Measurements from ENCODE around the gene U2AF1L4. TPM values are rescaled to one million over a fixed set of nuclear protein-coding genes. Genes with fewer than 3 reads are reported as not detected.

The U2AF1L4 gene
- total and polyA plus RNA-seq, 2 donors (not counting 3 experiments of a cell fraction or from before 2014, with no cell fraction given), result 5.6 to 13.5 TPM

- peaks cover 0 to 13% of the 10 kb centered on the region in 2 experiments for H3K36me3 ChIP-seq (ENCODE audit: control insufficient read depth in 2 of 2, extremely low read depth in 1 of 2, insufficient read depth in 2 of 2, low read length in 2 of 2)
- dilution Hi-C loops (cut with MboI; ENCODE audit: extremely low pct_ligation_motif_present, low sequenced_read_pairs) (no loop called here), intact Hi-C loops (cut with micrococcal nuclease) (loop anchor here (1.0 to 5.0 kb wide), 2 partner anchors 8 to 109 kb away; partner anchors contain the start of genes COX6B1 and LIN37)
- no peaks in the 10 kb centered on the region for H3K9me3 ChIP-seq (replicated peaks; ENCODE audit: control insufficient read depth, insufficient read depth, low read length)
- H4K20me1 ChIP-seq (replicated peaks; ENCODE audit: control insufficient read depth, extremely low read depth, insufficient read depth, low read length), result no peaks in the 10 kb centered on the region
- peak; percentile 50 for FAIRE-seq
- H3K4me1 ChIP-seq (ENCODE audit: control insufficient read depth, extremely low read depth, insufficient read depth, low read length), result peaks cover 22% of the 10 kb centered on the region
- peak; percentile 37 for DNase-seq (ENCODE audit: low read depth, low spot score)
- H3K27me3 ChIP-seq (ENCODE audit: control insufficient read depth in 2 of 2, insufficient read depth in 2 of 2, low read length in 2 of 2), result no peaks in the 10 kb centered on the region
- no peaks in the 10 kb centered on the region for H3K9me1 ChIP-seq (replicated peaks; ENCODE audit: control insufficient read depth, extremely low read depth, insufficient read depth, low read length)
- POLR2A ChIA-PET, result interaction anchor here (0.9 to 1.0 kb wide), 2 partner anchors 8 to 16 kb away, joined by 3 to 5 read pairs; partner anchors contain the start of gene LIN37
- no peak for TF ChIP-seq POLR2AphosphoS5 (IDR thresholded peaks at IDR 0.05; ENCODE audit: insufficient read depth, low read depth, low read length)
- no peak for TF ChIP-seq JUN (IDR thresholded peaks at IDR 0.05; ENCODE audit: borderline replicate concordance, insufficient read depth, insufficient read length, low read depth)
- no peak for TF ChIP-seq GATA2 (IDR thresholded peaks at IDR 0.05; ENCODE audit: insufficient read depth, insufficient read length, low read depth, low read length)
- no peak for TF ChIP-seq FOS (IDR thresholded peaks at IDR 0.05; ENCODE audit: borderline replicate concordance, insufficient read depth, low read length)
- TF ChIP-seq MYC (IDR thresholded peaks at IDR 0.05; ENCODE audit: low read depth, low read length), result no peak
- TF ChIP-seq CTCF (IDR thresholded peaks at IDR 0.05; ENCODE audit: extremely low read depth in 1 of 2, insufficient read depth in 1 of 2, low read depth in 1 of 2, low read length in 2 of 2), result no peak
- TF ChIP-seq MAX (IDR thresholded peaks at IDR 0.05; ENCODE audit: insufficient read depth, insufficient read length), result no peak
- TF ChIP-seq POLR2A (IDR thresholded peaks at IDR 0.05; ENCODE audit: low read depth, low read length), result no peak
- no peak for TF ChIP-seq EZH2 (IDR thresholded peaks at IDR 0.05; ENCODE audit: borderline replicate concordance, low read depth, low read length, severe bottlenecking)
- H3K79me2 ChIP-seq (ENCODE audit: control insufficient read depth, insufficient read depth, low read length), result peaks cover 14% of the 10 kb centered on the region
- H3K4me2 ChIP-seq (ENCODE audit: insufficient read depth, low read length), result peak within 1 kb of the TSS; percentile 45
- peak within 1 kb of the TSS; percentile 45 for H2AFZ ChIP-seq (ENCODE audit: low read depth, low read length)
- peak within 1 kb of the TSS in 2 of 3 experiments; percentile 16 to 27 for H3K4me3 ChIP-seq (replicated peaks in 1 of 3; ENCODE audit: insufficient read depth in 1 of 3, low read depth in 1 of 3, low read length in 3 of 3)
- H3K9ac ChIP-seq (replicated peaks; ENCODE audit: extremely low read depth, insufficient read depth, low read length), result peak within 1 kb of the TSS; percentile 56
- no TSS peak for BruUV-seq (replicated peaks)
- CTCF ChIA-PET, result interaction anchor here (0.9 kb wide), 3 partner anchors 8 to 16 kb away, joined by 3 to 4 read pairs (median 3); partner anchors contain the start of genes LIN37, PSENEN and U2AF1L4
- peak within 1 kb of the TSS; percentile 78 for H3K27ac ChIP-seq (ENCODE audit: insufficient read depth, low read depth, low read length)
Observed at GRCh38 chr19:35756377-35757230, 11.4 kb upstream of the U2AF1L4 start, which contains the start of gene HSPB6. HSPB6 (minus strand) TSS chr19:35757029; CDS start chr19:35757008, 21 bp downstream.
